Hepatocyte (in vitro differentiated cells): ENCODE results near the gene AVPR1B. TPM values are rescaled to one million over a fixed set of nuclear protein-coding genes. Genes with fewer than 3 reads are reported as not detected.

Source experiments
- DNase-seq: peaks from one replicate; pipeline ENCODE4 v3.0.0-alpha.2; 2016; ENCODE audit warnings: low spot score
- H2AFZ ChIP-seq: fragments of 200-600 bp; sonication (generic); 2 replicates; pipeline ENCODE4 v1.6.0; 2016; ENCODE audit warnings: antibody characterized with exemption, mild to moderate bottlenecking
- H3K27ac ChIP-seq: fragments of 200-600 bp; sonication (generic); 2 replicates; pipeline ENCODE4 v1.5.1; 2016; ENCODE audit warnings: mild to moderate bottlenecking
- H3K27me3 ChIP-seq: fragments of 200-600 bp; sonication (generic); 2 replicates; pipeline ENCODE4 v1.6.1; 2016
- H3K36me3 ChIP-seq: fragments of 200-600 bp; sonication (generic); replicated peaks from 2 replicates; pipeline ENCODE4 v1.5.1; 2016; ENCODE audit warnings: low read depth; ENCODE audit not compliant: insufficient read depth
- H3K4me1 ChIP-seq: fragments of 200-600 bp; sonication (generic); 2 replicates; pipeline ENCODE4 v1.5.1; 2016; ENCODE audit warnings: mild to moderate bottlenecking, moderate library complexity; ENCODE audit not compliant: insufficient read depth
- H3K4me2 ChIP-seq: fragments of 200-600 bp; sonication (generic); 2 replicates; pipeline ENCODE4 v1.6.0; 2016
- H3K4me3 ChIP-seq: fragments of 200-600 bp; sonication (generic); 2 replicates; pipeline ENCODE4 v1.5.1; 2016; ENCODE audit warnings: mild to moderate bottlenecking
- H3K79me2 ChIP-seq: fragments of 200-600 bp; sonication (generic); 2 replicates; pipeline ENCODE4 v1.6.0; 2017; ENCODE audit warnings: mild to moderate bottlenecking
- H3K9me2 ChIP-seq: fragments of 200-600 bp; sonication (generic); replicated peaks from 2 replicates; pipeline ENCODE4 v1.6.0; 2017; ENCODE audit warnings: mild to moderate bottlenecking; ENCODE audit not compliant: insufficient read depth
- H3K9me3 ChIP-seq: fragments of 200-600 bp; sonication (generic); 2 replicates; pipeline ENCODE4 v1.5.1; 2016; ENCODE audit warnings: low read depth, mild to moderate bottlenecking
- H4K20me1 ChIP-seq: fragments of 200-600 bp; sonication (generic); 2 replicates; pipeline ENCODE4 v1.6.0; 2016; ENCODE audit warnings: mild to moderate bottlenecking; ENCODE audit not compliant: insufficient read depth, poor library complexity, severe bottlenecking
- CTCF ChIP-seq: fragments of 200-600 bp; sonication (generic); IDR thresholded peaks from 2 replicates; pipeline ENCODE4 v1.5.1; 2016; ENCODE audit warnings: antibody characterized with exemption, mild to moderate bottlenecking; ENCODE audit not compliant: poor library complexity
- EZH2 ChIP-seq: fragments of 200-600 bp; sonication (generic); IDR thresholded peaks from 2 replicates; pipeline ENCODE4 v1.6.1; 2016; ENCODE audit warnings: antibody characterized with exemption, mild to moderate bottlenecking, borderline replicate concordance
- EZH2phosphoT487 ChIP-seq: fragments of 200-600 bp; sonication (generic); IDR thresholded peaks from one replicate; pipeline ENCODE4 v1.6.1; 2018; ENCODE audit warnings: antibody characterized with exemption, mild to moderate bottlenecking, low read depth, moderate library complexity; ENCODE audit not compliant: unreplicated experiment, severe bottlenecking
- WGBS: methylation state at CpG from one replicate; pipeline ENCODE4 v1.1.6; 2016; ENCODE audit warnings: low lambda C conversion rate; ENCODE audit errors: missing lambda C conversion rate; 5-methylcytosine and 5-hydroxymethylcytosine counted together
- polyA plus RNA-seq: library from polyadenylated mRNA; unstranded; fragments of >200 nt; fragmentation: Nextera tagmentation; extraction: Ambion mirVana; gene quantifications from 2 replicates; pipeline ENCODE4 v1.2.1, GENCODE V29; 2016
- total RNA-seq: library from RNA; depleted of rRNA; stranded (reverse); fragments of >200 nt; gene quantifications from 2 replicates; pipeline ENCODE4 v1.2.3, GENCODE V29; 2014

AVPR1B gene
- total and polyA plus RNA-seq, 2 experiments from 2014 or later = not detected

DNA sequence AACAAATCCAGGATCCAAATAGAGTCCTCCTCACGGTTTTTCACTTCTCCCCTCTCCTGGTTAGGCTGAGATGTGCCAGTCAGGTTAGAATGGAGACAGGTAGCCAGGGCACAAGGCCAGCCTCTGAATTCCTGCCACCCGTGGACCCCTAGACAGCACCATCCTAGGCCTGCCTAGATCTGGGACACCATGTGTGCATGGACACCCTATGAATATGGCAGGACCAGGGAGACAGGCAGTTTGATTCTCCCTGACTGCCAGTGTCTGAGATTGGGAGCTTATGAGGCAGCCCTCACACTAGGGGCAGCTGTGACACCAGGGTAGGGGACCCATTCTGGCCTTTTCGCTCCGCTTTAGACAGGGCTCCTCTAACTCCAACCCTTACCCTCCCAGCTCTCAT, 7.5 kb downstream of the AVPR1B start:
- TF ChIP-seq CTCF = no peak
- no peak for TF ChIP-seq EZH2phosphoT487
- 96% methylated on average over 4 of the region's 4 CpGs for WGBS
- H3K36me3 ChIP-seq = no peaks in the 10 kb centered on the region
- no peak overlapping the region for H2AFZ ChIP-seq
- no peak overlapping the region for H3K27ac ChIP-seq
- no peak for DNase-seq
- no peaks in the 10 kb centered on the region for H4K20me1 ChIP-seq
- no peaks in the 10 kb centered on the region for H3K79me2 ChIP-seq
- H3K27me3 ChIP-seq = peaks cover 4% of the 10 kb centered on the region
- H3K4me3 ChIP-seq = no peak overlapping the region
- no peak overlapping the region for H3K4me2 ChIP-seq
- H3K9me2 ChIP-seq = no peaks in the 10 kb centered on the region
- H3K4me1 ChIP-seq = no peaks in the 10 kb centered on the region
- no peaks in the 10 kb centered on the region for H3K9me3 ChIP-seq

GRCh38 chr1:206108635-206109034, 8.6 kb downstream of the AVPR1B start:
- no peaks in the 10 kb centered on the region for H3K79me2 ChIP-seq
- no peak overlapping the region for H3K4me2 ChIP-seq
- H2AFZ ChIP-seq = no peak overlapping the region
- no peaks in the 10 kb centered on the region for H3K9me2 ChIP-seq
- no peak overlapping the region for H3K4me3 ChIP-seq
- no peaks in the 10 kb centered on the region for H3K4me1 ChIP-seq
- WGBS = 88% methylated on average over 2 of the region's 2 CpGs
- no peaks in the 10 kb centered on the region for H3K36me3 ChIP-seq
- H3K27me3 ChIP-seq = peaks cover 4% of the 10 kb centered on the region
- no peak for DNase-seq
- no peaks in the 10 kb centered on the region for H4K20me1 ChIP-seq
- no peaks in the 10 kb centered on the region for H3K9me3 ChIP-seq
- H3K27ac ChIP-seq = no peak overlapping the region
- no peak for TF ChIP-seq EZH2
- no peak for TF ChIP-seq EZH2phosphoT487
- TF ChIP-seq CTCF = no peak

DNA sequence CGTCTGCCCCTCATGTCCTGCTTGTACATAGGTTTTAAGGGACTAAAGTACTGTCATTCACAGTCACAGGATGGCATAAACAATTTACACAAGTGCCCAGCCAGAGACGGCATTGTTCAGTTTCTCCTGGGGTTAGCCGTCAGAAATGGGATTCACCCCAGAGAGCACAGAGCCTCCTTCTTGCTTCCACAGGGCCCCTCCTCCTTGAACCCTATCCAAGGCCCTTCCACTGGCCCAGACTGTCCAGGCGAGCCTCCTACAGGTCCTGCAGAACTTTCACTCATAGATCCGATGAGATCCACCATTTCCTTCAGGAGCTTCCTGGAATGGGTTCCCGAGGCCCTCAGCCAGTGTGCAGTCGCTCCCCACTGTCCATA, 10.0 kb downstream of the AVPR1B start:
- Histone ChIP-seq H3K79me2 (no peaks in the 10 kb centered on the region), H3K4me1 (no peaks in the 10 kb centered on the region), H3K4me3 (no peak overlapping the region), H3K27me3 (peaks cover 4% of the 10 kb centered on the region), H4K20me1 (no peaks in the 10 kb centered on the region), H2AFZ (no peak overlapping the region), H3K4me2 (no peak overlapping the region), H3K36me3 (no peaks in the 10 kb centered on the region), H3K9me2 (no peaks in the 10 kb centered on the region), H3K9me3 (no peaks in the 10 kb centered on the region), H3K27ac (no peak overlapping the region)
- DNase-seq = no peak
- 68% methylated on average over 7 of the region's 7 CpGs for WGBS
- TF ChIP-seq CTCF (no peak), EZH2 (no peak), EZH2phosphoT487 (no peak)
